NCI-H1417 (cell line): ENCODE measurements around the gene RBM5.

Source experiments
- DNase-seq, 3 experiments: peaks; one replicate each; lab custom pipeline; 2025; lab: John Stamatoyannopoulos, UW

RBM5 gene

DNA sequence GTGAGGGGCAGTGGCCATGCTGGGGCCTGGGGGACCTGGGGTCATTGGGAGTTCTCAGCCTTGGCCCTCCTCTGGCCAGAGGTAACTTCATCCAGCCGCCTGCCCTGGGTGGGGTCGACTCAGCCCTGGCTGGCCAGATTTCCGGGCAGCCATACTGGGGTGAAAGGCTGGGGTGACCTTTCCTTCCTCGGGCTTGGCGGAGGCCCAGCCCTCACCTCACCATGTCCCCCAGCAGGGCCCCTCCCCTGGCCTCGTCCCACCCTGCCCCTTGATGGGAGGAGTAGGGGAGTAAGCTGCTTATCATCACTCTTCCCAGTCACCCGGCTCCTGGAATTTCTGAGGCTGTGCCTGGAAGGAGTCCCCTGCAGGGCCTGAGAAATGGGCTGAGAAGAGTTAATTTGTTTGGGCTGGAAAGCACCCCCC is 71.9 kb downstream of the RBM5 start:
- DNase-seq = no peak

DNA sequence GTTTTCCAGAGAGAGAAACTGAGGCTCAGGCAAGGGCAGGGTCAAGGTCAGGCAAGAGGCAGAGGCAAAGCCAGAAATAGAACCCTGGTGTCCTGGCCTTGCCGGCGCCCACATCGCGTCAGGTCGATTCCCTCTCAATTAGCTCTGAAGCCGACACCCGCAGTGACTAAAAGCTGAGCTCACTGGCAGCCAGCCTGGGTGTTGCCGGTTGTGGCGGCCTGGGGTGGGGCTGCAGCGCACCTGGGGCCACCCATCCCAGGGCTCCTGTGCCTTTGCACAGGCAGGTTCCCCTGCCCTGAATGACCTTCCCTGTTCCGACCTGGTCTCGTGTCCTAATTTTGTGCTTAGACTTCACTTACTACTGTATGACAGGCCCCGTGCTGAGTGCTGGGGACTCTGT is 72.6 kb downstream of the RBM5 start:
- no peak for DNase-seq

DNA sequence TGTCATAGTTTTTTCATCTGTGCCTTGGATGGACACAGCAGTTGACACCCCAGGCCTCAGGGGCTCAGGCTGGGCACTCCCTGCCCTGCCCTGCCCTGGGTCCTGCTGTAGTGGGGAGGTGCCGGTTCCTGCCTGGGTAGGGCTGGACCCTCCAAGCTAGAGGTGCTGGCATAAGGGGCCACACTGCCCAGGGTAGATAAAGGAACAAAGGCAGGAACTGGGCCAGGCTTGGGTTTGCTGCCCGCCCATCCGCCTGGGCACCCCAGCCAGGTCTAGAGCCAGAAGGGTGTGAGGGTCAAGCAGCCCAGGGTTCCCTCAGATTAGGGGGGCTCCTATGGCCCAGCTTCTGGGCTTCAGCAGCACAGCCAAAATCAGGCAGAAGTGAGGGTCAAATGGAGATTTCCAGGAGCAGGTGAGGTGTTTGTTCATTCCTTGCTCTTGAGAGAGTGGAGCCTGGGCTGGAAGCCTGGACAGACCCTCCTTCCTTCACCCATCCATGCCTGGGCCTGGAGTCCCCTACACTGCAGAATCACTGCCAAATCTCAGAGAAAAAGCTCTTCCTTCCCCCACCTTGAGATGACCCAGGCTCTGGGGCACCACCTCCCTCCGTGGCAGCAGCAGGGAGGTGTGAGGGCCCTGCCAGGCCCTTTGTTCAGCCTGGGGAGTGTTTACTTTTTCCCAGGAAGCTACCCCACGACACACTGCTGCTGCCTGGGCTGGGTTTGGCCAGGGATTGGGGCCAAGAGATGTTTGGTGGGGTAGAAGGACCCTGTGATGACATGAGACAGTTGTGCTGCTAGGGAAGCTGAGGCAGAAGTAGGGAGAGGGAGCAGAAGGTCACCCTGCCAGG is 73.5 kb downstream of the RBM5 start:
- DNase-seq = no peak

DNA sequence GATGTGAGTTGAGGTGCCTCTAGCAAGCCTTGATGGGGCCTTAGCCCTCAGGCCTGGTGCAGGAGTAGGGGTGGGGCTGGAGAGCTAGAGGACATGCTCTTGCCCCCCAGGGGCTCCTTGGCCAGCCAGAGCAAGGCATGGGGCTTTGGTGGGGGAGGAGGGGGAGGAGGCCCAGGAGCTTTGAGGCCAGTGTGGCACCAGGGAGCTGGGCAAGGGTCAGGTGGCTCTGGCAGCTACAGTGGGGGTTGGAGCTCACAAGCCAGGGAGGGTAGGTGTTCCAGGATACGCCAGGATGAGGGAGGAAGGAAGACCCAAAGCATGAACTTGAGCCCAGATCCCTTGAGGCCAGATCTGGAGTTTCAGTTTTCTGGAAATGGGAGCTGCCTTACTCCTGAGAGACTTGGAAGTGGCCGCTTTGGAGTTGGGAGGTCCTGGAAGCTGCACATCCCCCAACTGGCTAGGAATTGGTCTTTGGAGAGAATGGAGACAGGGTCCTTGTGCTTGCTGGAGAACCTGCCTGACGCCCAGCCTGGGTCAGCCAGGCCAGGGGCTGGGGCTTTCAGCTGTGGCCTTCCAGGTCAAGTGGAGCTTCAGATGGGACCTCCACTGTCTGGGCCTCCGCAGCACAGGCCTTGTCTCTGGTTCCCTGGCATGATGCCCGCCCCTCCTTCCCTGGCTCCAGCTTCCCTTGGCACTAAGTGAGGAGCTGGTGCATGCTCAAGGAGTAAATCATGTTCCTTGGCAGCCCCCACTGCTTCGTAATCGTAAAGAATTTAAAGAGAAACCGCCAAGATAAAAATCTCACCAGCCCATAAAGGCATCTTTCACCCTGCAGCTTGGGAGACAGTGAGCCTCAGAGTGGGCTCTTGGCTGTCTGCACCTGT is 75.1 kb downstream of the RBM5 start:
- DNase-seq = no peak

DNA sequence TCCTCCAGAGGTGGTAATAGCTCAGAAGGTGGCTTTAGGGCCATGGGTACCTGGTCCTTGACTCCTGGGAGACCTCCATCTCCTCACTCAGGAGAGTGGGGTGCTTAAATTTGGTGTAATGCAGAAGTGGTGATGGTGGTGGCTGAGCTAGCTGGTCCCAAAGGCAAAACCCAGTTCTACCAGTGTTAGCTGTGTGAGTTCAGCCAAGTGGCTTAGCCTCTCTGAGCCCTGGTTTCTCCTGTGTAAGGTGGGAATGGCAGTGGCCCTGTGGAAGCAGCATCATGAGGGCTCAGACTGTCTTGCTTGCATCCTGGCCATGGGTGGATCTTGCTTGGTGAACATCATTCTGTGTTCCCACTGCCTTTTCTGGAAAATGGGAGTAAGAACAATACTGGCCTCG is 75.8 kb downstream of the RBM5 start:
- DNase-seq = no peak

DNA sequence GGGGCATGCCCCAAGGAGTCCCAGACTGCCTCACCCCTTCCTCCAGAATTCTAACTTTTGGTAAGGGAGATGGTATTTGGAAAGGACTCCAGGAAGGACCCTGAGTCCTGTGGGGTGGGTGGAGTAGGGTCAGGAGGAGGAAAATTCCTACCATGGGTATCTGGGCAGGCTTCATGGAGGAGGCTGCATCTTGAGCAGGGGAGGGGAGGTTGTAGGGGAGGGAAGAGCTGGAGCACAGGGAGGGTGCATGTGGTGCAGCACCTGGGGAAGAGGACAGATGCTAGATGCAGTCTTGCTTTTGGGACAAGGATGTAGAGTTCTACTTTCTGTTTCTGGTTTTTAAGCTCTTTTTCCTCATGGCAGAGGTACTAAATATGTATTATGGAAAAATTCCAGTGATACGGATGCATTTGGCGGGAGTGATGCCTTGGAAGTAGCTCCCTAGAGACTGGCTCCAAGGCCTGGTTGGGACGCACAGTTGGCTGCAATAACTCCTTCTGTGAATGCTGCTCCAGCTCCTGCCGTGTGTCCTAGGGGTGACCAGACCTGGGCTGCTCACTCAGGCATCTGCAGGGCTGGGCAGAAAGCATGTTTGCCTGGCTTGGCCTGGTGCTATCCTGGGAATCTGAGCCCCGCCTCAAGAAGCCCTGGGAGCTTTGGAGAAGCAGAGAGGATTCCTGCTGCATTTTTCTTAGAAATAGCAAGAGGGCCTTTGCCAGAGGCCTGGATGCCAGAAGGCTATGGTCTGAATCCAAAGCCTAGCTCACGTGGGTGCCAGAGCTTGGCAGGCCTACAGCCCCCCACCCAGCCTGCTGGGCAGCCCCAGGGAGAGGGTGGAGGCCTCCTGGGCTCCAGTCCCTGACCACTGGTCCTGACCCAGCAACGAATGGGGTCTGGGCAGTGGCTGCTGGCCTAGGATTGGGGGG is 76.5 kb downstream of the RBM5 start:
- DNase-seq = no peak

DNA sequence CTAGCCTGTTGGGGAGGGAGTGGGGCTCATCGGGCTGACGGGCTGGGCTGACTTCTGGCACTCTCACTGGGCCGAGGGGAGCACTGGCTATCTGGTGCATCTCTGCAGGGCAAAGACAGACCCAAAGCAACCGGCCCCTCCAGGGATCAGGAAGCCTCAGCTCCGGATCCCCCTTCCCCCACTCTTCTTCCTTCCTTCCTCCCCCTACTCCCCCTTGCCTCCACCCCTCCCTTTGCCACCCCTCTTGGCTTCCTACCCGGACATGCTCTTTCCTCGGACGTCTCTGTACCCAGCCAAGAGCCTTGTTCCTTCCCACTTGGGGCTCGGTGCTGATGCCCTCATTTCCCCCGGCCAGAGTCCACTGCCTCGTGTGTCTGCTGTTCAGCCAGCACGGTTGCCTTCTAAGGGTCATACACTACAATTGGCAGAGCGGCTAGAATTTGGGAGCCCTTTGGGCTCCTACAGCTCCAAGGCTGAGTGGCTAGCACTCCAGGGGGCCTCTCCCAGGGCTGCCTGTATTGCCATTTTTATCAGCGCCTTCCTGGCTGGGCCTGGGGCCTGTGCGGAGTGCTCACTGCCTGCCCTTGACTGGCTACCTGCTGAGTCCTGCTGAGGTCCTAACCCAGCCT is 77.3 kb downstream of the RBM5 start:
- DNase-seq = no peak

DNA sequence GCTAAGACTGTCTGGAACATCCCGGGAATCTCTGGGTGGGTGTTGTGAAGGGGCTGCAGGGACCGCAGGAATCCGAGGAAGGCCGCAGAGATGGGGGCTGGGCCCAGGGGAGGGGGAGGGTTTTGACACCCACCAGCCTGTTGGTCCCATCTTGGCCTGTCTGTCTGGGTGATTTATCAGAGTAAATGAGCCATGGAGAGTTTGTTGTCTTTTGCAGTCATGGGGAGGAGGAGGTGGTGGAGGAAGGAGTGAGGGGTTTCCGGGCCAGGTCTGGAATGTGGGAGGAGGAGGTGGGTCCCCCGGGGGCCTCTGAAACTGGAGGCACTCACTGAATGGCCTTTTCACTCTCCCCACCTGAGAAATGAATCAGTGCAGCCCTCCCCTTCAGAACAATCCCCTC is 77.9 kb downstream of the RBM5 start:
- DNase-seq = no peak

DNA sequence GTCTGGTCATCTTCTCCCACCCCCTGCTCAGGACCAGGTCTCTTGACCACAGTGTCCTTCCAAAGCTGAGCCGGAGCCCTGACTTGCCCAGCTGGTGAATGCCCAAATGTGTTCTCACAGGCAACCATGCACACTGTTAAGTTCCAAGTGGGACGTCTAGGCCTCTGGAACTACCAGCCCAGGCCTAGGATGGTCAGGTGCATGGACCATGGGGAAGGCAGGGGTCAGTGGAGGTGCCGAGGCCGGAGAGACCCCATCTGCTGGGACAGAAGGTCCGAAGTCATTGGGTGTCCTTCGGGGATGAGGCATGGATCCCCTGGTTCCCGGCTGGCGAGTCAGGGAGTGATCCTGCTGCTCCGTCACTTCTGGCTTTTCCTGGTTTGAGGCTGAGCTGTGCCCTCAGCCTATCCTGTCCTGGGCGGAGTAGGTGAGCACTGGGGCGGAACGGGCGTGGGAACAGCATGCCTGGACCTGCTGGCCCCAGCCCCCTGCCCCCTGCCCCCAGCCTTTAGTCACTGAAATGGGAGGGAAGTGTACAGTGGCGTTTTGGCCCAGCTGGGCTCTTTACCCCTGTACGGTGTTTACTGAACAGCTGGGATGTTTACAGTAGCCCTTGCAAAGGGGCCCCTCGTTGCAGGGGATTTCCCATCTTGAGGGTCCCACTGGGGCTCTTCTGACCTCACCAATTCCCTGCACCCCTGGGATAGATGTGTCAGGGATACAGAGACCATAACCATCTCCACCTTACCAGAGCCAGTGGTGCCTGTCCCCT is 78.5 kb downstream of the RBM5 start:
- peak in 2 of 3 experiments; percentile 20 to 32 for DNase-seq

DNA sequence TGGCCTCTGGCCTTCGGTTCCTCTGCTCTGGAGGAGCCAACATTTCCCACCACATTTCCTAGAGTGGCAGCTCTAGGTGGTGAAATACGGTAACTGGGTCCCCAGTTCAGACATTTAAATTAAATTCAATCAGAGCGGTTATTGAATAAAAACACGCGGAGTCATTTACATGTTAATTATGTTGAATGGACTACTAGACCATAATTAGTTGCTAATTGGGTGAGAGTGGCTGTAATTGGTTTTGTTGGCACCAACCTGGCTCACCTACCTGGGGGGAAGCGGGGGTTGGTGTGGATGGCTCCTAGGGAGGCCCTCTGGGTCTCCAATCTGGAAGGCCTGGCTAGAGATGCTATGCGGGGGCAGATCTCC is 79.1 kb downstream of the RBM5 start:
- DNase-seq = peak in 2 of 3 experiments; percentile 22 to 32

DNA sequence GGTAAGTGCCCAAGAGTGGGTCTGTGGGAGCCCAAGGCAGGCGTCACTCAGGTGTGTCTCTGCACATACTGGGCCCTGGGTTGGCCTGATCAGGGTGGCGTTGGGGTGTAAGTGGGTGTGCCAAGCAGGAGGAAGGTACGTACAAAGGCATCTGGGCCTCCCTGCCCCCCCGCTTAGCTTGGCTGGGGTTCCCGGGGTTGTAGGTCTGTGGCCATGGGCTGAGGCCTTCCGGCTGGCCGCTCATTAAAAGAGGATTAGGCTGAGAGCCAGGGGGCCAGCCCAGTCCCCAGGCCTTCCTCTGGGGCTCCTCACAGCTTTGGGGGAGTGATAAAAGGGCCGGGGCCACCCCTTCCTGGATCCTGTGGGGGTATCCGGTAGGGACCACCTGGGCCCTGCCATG is 79.7 kb downstream of the RBM5 start:
- no peak for DNase-seq
